MM.1S (cell line): ENCODE measurements around the gene GAGE12J.

Experiments
- DNase-seq: peaks from one replicate; pipeline ENCODE4 v3.0.0-alpha.2; 2015
- H2AFZ ChIP-seq: fragments of 300-600 bp; sonication (generic); 2 replicates; pipeline ENCODE4 v1.6.0; 2016; ENCODE audit warnings: antibody characterized with exemption, low read length
- H3F3A ChIP-seq: fragments of 300-600 bp; sonication (generic); 2 replicates; pipeline ENCODE4 v1.6.1; 2016; ENCODE audit warnings: mild to moderate bottlenecking, antibody characterized with exemption, low read length, moderate library complexity, mixed read lengths; ENCODE audit not compliant: insufficient read depth
- H3K27ac ChIP-seq: fragments of 300-600 bp; sonication (generic); 2 replicates; pipeline ENCODE4 v1.5.1; 2016; ENCODE audit warnings: mild to moderate bottlenecking, low read length
- H3K27me3 ChIP-seq: fragments of 300-600 bp; sonication (generic); replicated peaks from 2 replicates; pipeline ENCODE4 v1.6.0; 2016; ENCODE audit warnings: low read length; ENCODE audit not compliant: insufficient read depth
- H3K36me3 ChIP-seq: fragments of 300-600 bp; sonication (generic); replicated peaks from 2 replicates; pipeline ENCODE4 v1.6.1; 2016; ENCODE audit warnings: mild to moderate bottlenecking, low read length, mixed read lengths; ENCODE audit not compliant: insufficient read depth
- H3K4me1 ChIP-seq: fragments of 300-600 bp; sonication (generic); 2 replicates; pipeline ENCODE4 v1.6.1; 2016; ENCODE audit warnings: low read length, mixed read lengths
- H3K4me2 ChIP-seq: fragments of 300-600 bp; sonication (generic); 2 replicates; pipeline ENCODE4 v1.6.0; 2016; ENCODE audit warnings: low read depth, low read length
- H3K4me3 ChIP-seq: fragments of 300-600 bp; sonication (generic); 2 replicates; pipeline ENCODE4 v1.5.1; 2016; ENCODE audit warnings: low read length, mixed read lengths
- H3K79me2 ChIP-seq: fragments of 300-600 bp; sonication (generic); 2 replicates; pipeline ENCODE4 v1.6.1; 2016; ENCODE audit warnings: mixed run types, low read length, mixed read lengths
- H3K9ac ChIP-seq: fragments of 300-600 bp; sonication (generic); 2 replicates; pipeline ENCODE4 v1.6.1; 2016; ENCODE audit warnings: low read length, mixed read lengths
- H3K9me2 ChIP-seq: fragments of 300-600 bp; sonication (generic); replicated peaks from 2 replicates; pipeline ENCODE4 v1.6.1; 2016; ENCODE audit warnings: mild to moderate bottlenecking, low read length, mixed read lengths; ENCODE audit not compliant: insufficient read depth
- H3K9me3 ChIP-seq: fragments of 300-600 bp; sonication (generic); replicated peaks from 2 replicates; pipeline ENCODE4 v1.6.1; 2016; ENCODE audit warnings: mild to moderate bottlenecking, low read length, mixed read lengths; ENCODE audit not compliant: insufficient read depth
- H4K20me1 ChIP-seq: fragments of 300-600 bp; sonication (generic); 2 replicates; pipeline ENCODE4 v1.6.1; 2016; ENCODE audit warnings: mild to moderate bottlenecking, low read length, moderate library complexity, mixed read lengths; ENCODE audit not compliant: insufficient read depth
- EZH2 ChIP-seq: fragments of 300-600 bp; sonication (generic); optimal IDR thresholded peaks from 2 replicates; pipeline ENCODE3; 2017; ENCODE audit warnings: low read depth, mild to moderate bottlenecking, antibody characterized with exemption, low read length, mixed read lengths
- EZH2phosphoT487 ChIP-seq: fragments of 300-600 bp; sonication (generic); IDR thresholded peaks from 2 replicates; pipeline ENCODE4 v1.6.1; 2018; ENCODE audit warnings: antibody characterized with exemption, low read length
- TF ChIP-seq, protein P1 (sequence below): fragments of 300-600 bp; sonication (generic); IDR thresholded peaks from 2 replicates; pipeline ENCODE4 v1.5.1; 2016; ENCODE audit warnings: antibody characterized with exemption, low read length, mixed read lengths

The GAGE12J gene

GRCh38 chrX:49282647-49283011 lies 39.2 kb upstream of the GAGE12J start:
- Histone ChIP-seq H4K20me1 (no peaks in the 10 kb centered on the region), H3K9me3 (no peaks in the 10 kb centered on the region), H3K4me1 (no peaks in the 10 kb centered on the region), H3K79me2 (no peaks in the 10 kb centered on the region), H3K36me3 (no peaks in the 10 kb centered on the region), H3K4me3 (no peak overlapping the region), H3K4me2 (no peak overlapping the region), H3K9me2 (no peaks in the 10 kb centered on the region), H3K27me3 (no peaks in the 10 kb centered on the region), H2AFZ (no peak overlapping the region), H3K27ac (no peak overlapping the region), H3K9ac (no peak overlapping the region), H3F3A (no peaks in the 10 kb centered on the region)
- DNase-seq: no peak
- TF ChIP-seq, protein P1, sequence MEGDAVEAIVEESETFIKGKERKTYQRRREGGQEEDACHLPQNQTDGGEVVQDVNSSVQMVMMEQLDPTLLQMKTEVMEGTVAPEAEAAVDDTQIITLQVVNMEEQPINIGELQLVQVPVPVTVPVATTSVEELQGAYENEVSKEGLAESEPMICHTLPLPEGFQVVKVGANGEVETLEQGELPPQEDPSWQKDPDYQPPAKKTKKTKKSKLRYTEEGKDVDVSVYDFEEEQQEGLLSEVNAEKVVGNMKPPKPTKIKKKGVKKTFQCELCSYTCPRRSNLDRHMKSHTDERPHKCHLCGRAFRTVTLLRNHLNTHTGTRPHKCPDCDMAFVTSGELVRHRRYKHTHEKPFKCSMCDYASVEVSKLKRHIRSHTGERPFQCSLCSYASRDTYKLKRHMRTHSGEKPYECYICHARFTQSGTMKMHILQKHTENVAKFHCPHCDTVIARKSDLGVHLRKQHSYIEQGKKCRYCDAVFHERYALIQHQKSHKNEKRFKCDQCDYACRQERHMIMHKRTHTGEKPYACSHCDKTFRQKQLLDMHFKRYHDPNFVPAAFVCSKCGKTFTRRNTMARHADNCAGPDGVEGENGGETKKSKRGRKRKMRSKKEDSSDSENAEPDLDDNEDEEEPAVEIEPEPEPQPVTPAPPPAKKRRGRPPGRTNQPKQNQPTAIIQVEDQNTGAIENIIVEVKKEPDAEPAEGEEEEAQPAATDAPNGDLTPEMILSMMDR: no peak
- no peak for TF ChIP-seq EZH2phosphoT487

DNA sequence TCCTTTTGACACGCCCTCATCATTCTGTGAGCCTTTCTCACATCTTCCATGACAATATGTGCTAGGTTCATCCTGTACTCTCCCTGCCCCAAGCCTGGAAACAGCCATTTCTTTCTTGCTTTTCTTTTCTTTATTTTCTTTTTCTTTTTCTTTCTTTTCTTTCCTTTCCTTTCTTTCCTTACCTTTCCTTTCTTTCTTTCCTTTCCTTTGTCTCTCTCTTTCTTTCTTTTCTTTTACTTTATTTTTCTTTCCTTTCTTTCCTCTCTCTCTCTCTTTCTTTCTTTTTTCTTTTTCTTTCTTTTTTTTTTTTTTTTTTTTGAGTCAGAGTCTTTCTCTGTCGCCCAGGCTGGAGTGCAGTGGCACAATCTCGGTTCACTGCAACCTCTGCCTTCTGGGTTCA lies 37.6 kb upstream of the GAGE12J start:
- H3K9me3 ChIP-seq: no peaks in the 10 kb centered on the region
- no peaks in the 10 kb centered on the region for H3K9me2 ChIP-seq
- H3F3A ChIP-seq: no peaks in the 10 kb centered on the region
- no peaks in the 10 kb centered on the region for H3K36me3 ChIP-seq
- H3K4me2 ChIP-seq: no peak overlapping the region
- H3K4me1 ChIP-seq: no peaks in the 10 kb centered on the region
- H2AFZ ChIP-seq: no peak overlapping the region
- H3K27ac ChIP-seq: no peak overlapping the region
- H4K20me1 ChIP-seq: no peaks in the 10 kb centered on the region
- H3K79me2 ChIP-seq: no peaks in the 10 kb centered on the region
- DNase-seq: no peak
- H3K4me3 ChIP-seq: no peak overlapping the region
- H3K9ac ChIP-seq: no peak overlapping the region
- TF ChIP-seq, protein P1: no peak
- TF ChIP-seq EZH2phosphoT487 (no peak), EZH2 (no peak)
- no peaks in the 10 kb centered on the region for H3K27me3 ChIP-seq

GRCh38 chrX:49286136-49286535 lies 35.7 kb upstream of the GAGE12J start:
- Histone ChIP-seq H3K4me1 (no peaks in the 10 kb centered on the region), H3K36me3 (no peaks in the 10 kb centered on the region), H3K79me2 (no peaks in the 10 kb centered on the region), H3K4me3 (no peak overlapping the region), H2AFZ (no peak overlapping the region), H3F3A (no peaks in the 10 kb centered on the region), H3K27me3 (no peaks in the 10 kb centered on the region), H3K27ac (no peak overlapping the region), H4K20me1 (no peaks in the 10 kb centered on the region), H3K9ac (no peak overlapping the region), H3K9me2 (no peaks in the 10 kb centered on the region), H3K4me2 (no peak overlapping the region), H3K9me3 (no peaks in the 10 kb centered on the region)
- TF ChIP-seq EZH2 (no peak), EZH2phosphoT487 (no peak)
- TF ChIP-seq, protein P1: no peak
- no peak for DNase-seq

DNA sequence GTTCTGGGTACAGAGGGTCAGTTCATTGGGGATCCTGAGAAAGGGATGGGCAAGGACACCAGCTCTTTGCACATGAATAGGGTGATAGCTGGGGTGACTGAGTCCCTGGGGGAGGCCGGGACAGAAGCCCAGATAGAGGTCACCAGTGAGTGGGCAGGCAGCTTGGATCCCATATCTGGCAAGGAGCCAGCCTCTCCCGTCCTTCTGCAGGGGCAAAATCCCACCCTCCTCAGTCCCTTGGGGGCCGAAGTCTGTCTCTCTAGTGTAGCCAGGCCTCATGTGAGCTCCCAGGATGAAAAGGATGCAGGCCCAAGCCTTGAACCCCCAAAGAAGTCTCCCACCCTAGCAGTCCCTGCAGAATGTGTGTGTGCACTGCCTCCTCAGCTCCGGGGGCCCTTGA lies 35.3 kb upstream of the GAGE12J start:
- Histone ChIP-seq H3K79me2 (no peaks in the 10 kb centered on the region), H3K9me2 (no peaks in the 10 kb centered on the region), H3K4me1 (no peaks in the 10 kb centered on the region)

More for the DNA sequence above, 35.3 kb upstream of the GAGE12J start:
- DNase-seq: no peak
- Histone ChIP-seq H4K20me1 (no peaks in the 10 kb centered on the region), H3K4me2 (no peak overlapping the region), H3K36me3 (no peaks in the 10 kb centered on the region), H3F3A (no peaks in the 10 kb centered on the region), H3K9ac (no peak overlapping the region), H3K4me3 (no peak overlapping the region), H2AFZ (no peak overlapping the region), H3K27ac (no peak overlapping the region), H3K27me3 (no peaks in the 10 kb centered on the region), H3K9me3 (no peaks in the 10 kb centered on the region)
- TF ChIP-seq, protein P1: no peak
- TF ChIP-seq EZH2phosphoT487 (no peak), EZH2 (no peak)
